ENCODE results near the gene PRND. TPM values are rescaled to one million over a fixed set of nuclear protein-coding genes. Genes with fewer than 3 reads are reported as not detected.
"Not testable (repeated sequence)": the region's sequence is repeated elsewhere in the genome, so short reads cannot be mapped to it uniquely, and the experiment has no call there.

Gene PRND
- total and polyA plus RNA-seq, 5 donors from 2014 or later = 0.05 to 0.26 (median 0.17) TPM; not detected in 2

DNA sequence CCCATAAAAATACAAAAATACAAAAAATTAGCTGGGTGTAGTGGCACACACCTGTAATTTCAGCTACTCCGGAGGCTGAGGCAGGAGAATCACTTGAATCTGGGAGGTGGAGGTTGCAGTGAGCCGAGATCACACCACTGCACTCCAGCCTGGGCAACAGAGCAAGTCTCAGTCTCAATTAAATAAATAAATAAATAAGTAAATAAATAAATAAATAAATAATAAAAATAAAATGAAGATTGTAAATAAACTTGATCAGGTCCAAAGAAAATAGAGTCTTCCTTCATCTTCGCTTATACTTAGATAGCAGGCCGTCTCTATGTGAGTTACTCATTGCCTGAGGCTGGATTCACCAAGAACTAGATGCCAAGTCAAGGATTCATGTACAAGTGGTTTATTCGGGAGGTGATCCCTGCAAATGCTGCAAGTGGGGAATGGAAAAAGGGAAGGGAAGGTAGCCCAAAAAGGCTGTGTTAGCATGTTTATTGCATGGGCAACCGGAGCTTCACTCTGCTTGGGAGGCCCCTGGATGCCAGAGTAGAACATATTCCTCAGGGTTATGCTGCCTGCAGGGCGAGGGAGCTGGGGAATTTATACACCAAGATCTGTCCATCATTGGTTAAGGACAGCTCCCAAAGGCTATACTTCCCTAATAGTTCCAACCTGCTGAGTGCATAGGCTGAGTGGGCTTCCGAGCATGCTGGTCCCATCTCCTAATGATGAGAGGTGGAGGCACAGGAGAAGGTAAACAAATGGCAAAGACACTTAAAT, 16.3 kb downstream of the PRND start:
- peaks cover 0 to under 1% (median 0%) of the 10 kb centered on the region in 7 donors for H3K9me3 Mint-ChIP-seq
- Histone ChIP-seq H3K9me3 (ENCODE audit: control insufficient read depth in 2 of 2, low read length in 2 of 2) (no peaks in the 10 kb centered on the region), H3K4me3 (ENCODE audit: low read depth, low read length) (no peak overlapping the region), H3K27ac (ENCODE audit: insufficient read depth, low read length, poor library complexity, severe bottlenecking) (no peak overlapping the region), H3K4me1 (ENCODE audit: control insufficient read depth, insufficient read depth, low read length, poor library complexity, severe bottlenecking) (no peaks in the 10 kb centered on the region), H3K27me3 (ENCODE audit: control insufficient read depth, insufficient read depth, low read length) (peaks cover 10% of the 10 kb centered on the region), H3K36me3 (ENCODE audit: control insufficient read depth, insufficient read depth, low read length) (no peaks in the 10 kb centered on the region)
- H3K27ac Mint-ChIP-seq = no peak overlapping the region
- no peaks in the 10 kb centered on the region for H3K36me3 Mint-ChIP-seq
- H3K4me1 Mint-ChIP-seq = peaks cover 0 to 6% (median 5%) of the 10 kb centered on the region in 4 donors
- DNase-seq = no peak
- H3K4me3 Mint-ChIP-seq = no peak overlapping the region
- ATAC-seq (ENCODE audit: low read depth in 2 of 2) = no peak
- peaks cover 50% of the 10 kb centered on the region for H3K27me3 Mint-ChIP-seq

- Histone ChIP-seq H3K27ac (ENCODE audit: insufficient read depth, low read length, poor library complexity, severe bottlenecking) (no peak overlapping the region), H3K36me3 (ENCODE audit: control insufficient read depth, insufficient read depth, low read length) (no peaks in the 10 kb centered on the region), H3K27me3 (ENCODE audit: control insufficient read depth, insufficient read depth, low read length) (peaks cover 7% of the 10 kb centered on the region), H3K4me3 (ENCODE audit: low read depth, low read length) (no peak overlapping the region), H3K9me3 (ENCODE audit: control insufficient read depth in 2 of 2, low read length in 2 of 2) (no peaks in the 10 kb centered on the region), H3K4me1 (ENCODE audit: control insufficient read depth, insufficient read depth, low read length, poor library complexity, severe bottlenecking) (no peaks in the 10 kb centered on the region)
- H3K9me3 Mint-ChIP-seq = peaks cover 0 to 2% (median 0%) of the 10 kb centered on the region in 7 donors
- peaks cover 0 to 6% (median 5%) of the 10 kb centered on the region in 4 donors for H3K4me1 Mint-ChIP-seq
- no peak overlapping the region for H3K27ac Mint-ChIP-seq
- DNase-seq = peak; percentile 41 to 67 (median 53)
- H3K36me3 Mint-ChIP-seq = no peaks in the 10 kb centered on the region
- H3K27me3 Mint-ChIP-seq = peaks cover 31% of the 10 kb centered on the region
- peak in 1 of 2 donors; percentile 47 for ATAC-seq (ENCODE audit: low read depth in 2 of 2)
- no peak overlapping the region for H3K4me3 Mint-ChIP-seq
Measured at GRCh38 chr20:4740774-4741431, 19.2 kb downstream of the PRND start.

DNA sequence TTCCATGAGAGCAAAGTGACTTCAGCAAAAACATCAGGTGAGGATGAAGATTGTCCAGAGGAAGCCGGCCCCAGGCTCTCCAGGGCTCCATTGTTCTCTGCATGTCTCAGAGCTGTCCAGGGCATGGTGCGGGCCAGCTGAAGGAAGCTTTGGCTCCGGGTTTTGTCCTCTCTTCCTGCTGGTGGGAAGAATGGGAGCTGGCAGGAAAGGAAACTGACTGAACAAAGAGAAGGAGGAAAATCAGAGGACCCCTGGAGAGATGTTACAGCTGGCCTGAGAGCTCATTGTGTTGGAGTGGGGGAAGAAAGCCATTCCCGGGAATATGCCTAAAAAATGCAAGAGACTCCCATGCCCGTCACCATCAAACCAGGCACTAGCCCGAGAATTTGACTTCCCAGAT, 27.1 kb downstream of the PRND start:
- peaks cover 4% of the 10 kb centered on the region for H3K27me3 Mint-ChIP-seq
- Histone ChIP-seq H3K27ac (ENCODE audit: insufficient read depth, low read length, poor library complexity, severe bottlenecking) (no peak overlapping the region), H3K4me1 (ENCODE audit: control insufficient read depth, insufficient read depth, low read length, poor library complexity, severe bottlenecking) (no peaks in the 10 kb centered on the region), H3K27me3 (ENCODE audit: control insufficient read depth, insufficient read depth, low read length) (no peaks in the 10 kb centered on the region), H3K9me3 (ENCODE audit: control insufficient read depth in 2 of 2, low read length in 2 of 2) (no peaks in the 10 kb centered on the region), H3K36me3 (ENCODE audit: control insufficient read depth, insufficient read depth, low read length) (no peaks in the 10 kb centered on the region), H3K4me3 (ENCODE audit: low read depth, low read length) (no peak overlapping the region)
- H3K4me3 Mint-ChIP-seq = no peak overlapping the region
- no peak overlapping the region for H3K27ac Mint-ChIP-seq
- H3K4me1 Mint-ChIP-seq = no peaks in the 10 kb centered on the region
- DNase-seq = no peak
- peaks cover 0 to 5% (median 0%) of the 10 kb centered on the region in 7 donors for H3K9me3 Mint-ChIP-seq
- H3K36me3 Mint-ChIP-seq = no peaks in the 10 kb centered on the region
- ATAC-seq (ENCODE audit: low read depth in 2 of 2) = no peak

DNA sequence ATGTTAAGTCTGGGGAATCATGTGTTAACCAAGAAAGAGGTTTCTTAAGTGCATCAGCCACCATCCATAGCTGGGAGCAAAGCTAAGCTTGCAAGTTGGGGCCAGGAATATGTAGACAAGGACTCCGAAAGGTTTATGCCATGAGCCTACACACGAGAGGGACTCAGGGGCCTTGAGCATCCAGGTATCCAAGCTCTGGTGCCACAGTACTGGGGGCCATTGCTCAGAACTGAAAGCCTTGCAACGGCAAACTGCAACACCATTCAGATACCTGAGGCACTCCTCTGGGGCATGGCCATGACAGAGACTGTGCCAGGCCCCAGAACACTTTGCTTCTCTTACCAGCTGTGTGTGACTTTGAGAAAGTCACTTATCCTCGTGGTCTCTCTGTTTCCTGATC, 27.6 kb downstream of the PRND start:
- H3K27ac ChIP-seq (ENCODE audit: insufficient read depth, low read length, poor library complexity, severe bottlenecking) = no peak overlapping the region
- H3K36me3 Mint-ChIP-seq = no peaks in the 10 kb centered on the region
- H3K9me3 Mint-ChIP-seq = peaks cover 0 to 5% (median 0%) of the 10 kb centered on the region in 7 donors
- H3K4me1 ChIP-seq (ENCODE audit: control insufficient read depth, insufficient read depth, low read length, poor library complexity, severe bottlenecking) = no peaks in the 10 kb centered on the region
- no peaks in the 10 kb centered on the region for H3K27me3 ChIP-seq (ENCODE audit: control insufficient read depth, insufficient read depth, low read length)
- DNase-seq (no peak), ATAC-seq (ENCODE audit: low read depth in 2 of 2) (no peak)
- no peaks in the 10 kb centered on the region for H3K9me3 ChIP-seq (ENCODE audit: control insufficient read depth in 2 of 2, low read length in 2 of 2)
- H3K4me3 ChIP-seq (ENCODE audit: low read depth, low read length) = no peak overlapping the region
- H3K36me3 ChIP-seq (ENCODE audit: control insufficient read depth, insufficient read depth, low read length) = no peaks in the 10 kb centered on the region
- H3K4me1 Mint-ChIP-seq = no peaks in the 10 kb centered on the region
- H3K4me3 Mint-ChIP-seq = no peak overlapping the region
- peaks cover 8% of the 10 kb centered on the region for H3K27me3 Mint-ChIP-seq
- H3K27ac Mint-ChIP-seq = no peak overlapping the region

DNA sequence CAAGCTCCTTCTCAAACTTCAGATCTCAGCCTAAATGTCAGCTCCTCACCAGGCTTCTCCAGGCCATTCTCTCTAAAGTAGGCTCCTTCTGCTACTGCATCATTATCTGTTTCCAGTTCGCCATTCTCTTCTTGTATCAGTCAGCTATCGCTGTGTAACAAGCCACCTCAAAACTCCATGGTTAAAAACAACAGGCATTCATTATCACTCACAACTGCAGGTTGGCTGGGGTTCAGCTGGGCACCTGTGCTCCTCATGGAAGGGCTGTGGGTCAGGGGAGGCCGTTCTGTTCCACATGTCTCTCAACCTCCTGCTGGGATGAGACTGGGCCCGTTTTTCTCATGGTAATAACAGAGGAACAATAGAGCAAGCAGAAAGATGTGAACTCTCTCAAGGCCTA, 28.7 kb downstream of the PRND start:
- Histone ChIP-seq H3K4me3 (ENCODE audit: low read depth, low read length) (no peak overlapping the region), H3K9me3 (ENCODE audit: control insufficient read depth in 2 of 2, low read length in 2 of 2) (no peaks in the 10 kb centered on the region), H3K36me3 (ENCODE audit: control insufficient read depth, insufficient read depth, low read length) (no peaks in the 10 kb centered on the region), H3K27me3 (ENCODE audit: control insufficient read depth, insufficient read depth, low read length) (no peaks in the 10 kb centered on the region), H3K4me1 (ENCODE audit: control insufficient read depth, insufficient read depth, low read length, poor library complexity, severe bottlenecking) (no peaks in the 10 kb centered on the region), H3K27ac (ENCODE audit: insufficient read depth, low read length, poor library complexity, severe bottlenecking) (no peak overlapping the region)
- DNase-seq = no peak
- Mint-ChIP-seq H3K27ac (no peak overlapping the region), H3K4me1 (no peaks in the 10 kb centered on the region), H3K36me3 (no peaks in the 10 kb centered on the region), H3K4me3 (no peak overlapping the region), H3K9me3 (peaks cover 0 to 5% (median 0%) of the 10 kb centered on the region in 7 donors), H3K27me3 (peaks cover 18% of the 10 kb centered on the region)
- no peak for ATAC-seq (ENCODE audit: low read depth in 2 of 2)

- not testable (repeated sequence) for ATAC-seq (ENCODE audit: low read depth in 2 of 2); H3K36me3 ChIP-seq (ENCODE audit: control insufficient read depth, insufficient read depth, low read length); H3K27me3 ChIP-seq (ENCODE audit: control insufficient read depth, insufficient read depth, low read length); H3K4me3 ChIP-seq (ENCODE audit: low read depth, low read length); H3K9me3 ChIP-seq (ENCODE audit: control insufficient read depth in 2 of 2, low read length in 2 of 2); H3K4me1 Mint-ChIP-seq; H3K36me3 Mint-ChIP-seq; H3K9me3 Mint-ChIP-seq; H3K4me1 ChIP-seq (ENCODE audit: control insufficient read depth, insufficient read depth, low read length, poor library complexity, severe bottlenecking); H3K27ac Mint-ChIP-seq; H3K27ac ChIP-seq (ENCODE audit: insufficient read depth, low read length, poor library complexity, severe bottlenecking)
- peak overlapping the region; percentile 35 to 74 (median 65) for H3K4me3 Mint-ChIP-seq
- DNase-seq = peak; percentile 11 to 45 (median 32)
- peaks cover 28% of the 10 kb centered on the region for H3K27me3 Mint-ChIP-seq
Measured at GRCh38 chr20:4759100-4759884, 37.6 kb downstream of the PRND start.

DNA sequence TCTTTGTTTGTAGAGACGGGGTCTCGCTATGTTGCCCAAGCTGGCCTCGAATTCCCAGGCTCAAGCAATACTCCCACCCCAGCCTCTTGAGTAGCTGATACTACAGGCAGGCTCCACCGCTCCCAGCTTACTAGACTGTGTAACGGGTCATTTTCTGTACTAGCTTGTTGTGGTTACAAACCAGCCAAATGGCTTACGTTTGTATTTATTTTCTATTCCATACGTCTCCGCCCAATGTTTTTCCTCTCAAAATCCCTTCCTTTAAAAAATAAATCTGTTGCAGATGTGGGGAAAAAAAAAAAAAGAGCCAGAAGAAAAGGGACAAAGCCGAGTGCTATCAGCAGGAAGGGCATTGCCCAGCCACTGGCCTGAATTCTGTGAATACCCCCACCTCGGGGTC, 41.6 kb downstream of the PRND start:
- Histone ChIP-seq H3K4me1 (ENCODE audit: control insufficient read depth, insufficient read depth, low read length, poor library complexity, severe bottlenecking) (peaks cover 7% of the 10 kb centered on the region), H3K27ac (ENCODE audit: insufficient read depth, low read length, poor library complexity, severe bottlenecking) (no peak overlapping the region), H3K27me3 (ENCODE audit: control insufficient read depth, insufficient read depth, low read length) (no peaks in the 10 kb centered on the region), H3K36me3 (ENCODE audit: control insufficient read depth, insufficient read depth, low read length) (no peaks in the 10 kb centered on the region), H3K9me3 (ENCODE audit: control insufficient read depth in 2 of 2, low read length in 2 of 2) (no peaks in the 10 kb centered on the region), H3K4me3 (ENCODE audit: low read depth, low read length) (no peak overlapping the region)
- H3K27me3 Mint-ChIP-seq = peaks cover 17% of the 10 kb centered on the region
- H3K4me3 Mint-ChIP-seq = no peak overlapping the region
- no peak for ATAC-seq (ENCODE audit: low read depth in 2 of 2)
- peaks cover 0 to 8% (median 4%) of the 10 kb centered on the region in 4 donors for H3K4me1 Mint-ChIP-seq
- no peak overlapping the region for H3K27ac Mint-ChIP-seq
- H3K36me3 Mint-ChIP-seq = no peaks in the 10 kb centered on the region
- H3K9me3 Mint-ChIP-seq = no peaks in the 10 kb centered on the region
- no peak for DNase-seq
